ENCODE measurements around the gene DRD2.

DNA sequence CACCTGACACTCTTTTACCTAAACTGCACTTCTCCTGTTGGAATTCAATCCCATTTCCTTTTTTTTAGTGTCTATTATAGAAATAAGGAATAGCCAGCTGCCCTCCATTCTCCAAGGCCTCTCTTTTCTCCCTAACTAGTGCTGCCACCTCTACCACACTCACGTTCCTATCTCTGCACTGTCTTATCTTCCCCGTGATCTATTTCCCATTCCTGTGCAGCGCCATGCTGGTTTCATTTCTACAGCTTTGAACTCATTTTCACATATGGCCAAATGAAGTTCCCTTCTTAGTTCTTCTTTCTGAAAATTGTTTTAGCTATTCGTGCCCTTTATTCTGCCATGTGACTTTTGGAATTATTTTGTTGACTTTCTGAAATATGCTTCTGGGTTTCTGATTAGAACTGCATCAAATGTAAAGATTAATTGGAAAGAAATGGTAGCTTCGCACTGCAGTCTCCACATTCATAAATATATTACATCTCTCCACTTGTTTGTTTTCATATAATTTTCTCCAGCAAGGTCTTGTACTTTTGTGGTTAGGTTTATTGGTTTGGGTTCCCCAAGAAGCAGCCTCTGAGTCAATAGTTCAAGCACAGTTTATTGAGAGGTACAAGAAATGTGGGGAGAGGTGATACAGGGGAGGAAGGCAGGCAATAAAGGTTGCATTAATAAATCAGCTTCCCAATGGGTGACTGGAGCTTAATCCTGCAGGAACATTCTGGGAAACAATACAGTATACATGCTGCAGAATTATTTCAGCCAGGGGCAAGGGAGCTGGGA is 43.7 kb upstream of the DRD2 start:
- TF ChIP-seq, protein P1, sequence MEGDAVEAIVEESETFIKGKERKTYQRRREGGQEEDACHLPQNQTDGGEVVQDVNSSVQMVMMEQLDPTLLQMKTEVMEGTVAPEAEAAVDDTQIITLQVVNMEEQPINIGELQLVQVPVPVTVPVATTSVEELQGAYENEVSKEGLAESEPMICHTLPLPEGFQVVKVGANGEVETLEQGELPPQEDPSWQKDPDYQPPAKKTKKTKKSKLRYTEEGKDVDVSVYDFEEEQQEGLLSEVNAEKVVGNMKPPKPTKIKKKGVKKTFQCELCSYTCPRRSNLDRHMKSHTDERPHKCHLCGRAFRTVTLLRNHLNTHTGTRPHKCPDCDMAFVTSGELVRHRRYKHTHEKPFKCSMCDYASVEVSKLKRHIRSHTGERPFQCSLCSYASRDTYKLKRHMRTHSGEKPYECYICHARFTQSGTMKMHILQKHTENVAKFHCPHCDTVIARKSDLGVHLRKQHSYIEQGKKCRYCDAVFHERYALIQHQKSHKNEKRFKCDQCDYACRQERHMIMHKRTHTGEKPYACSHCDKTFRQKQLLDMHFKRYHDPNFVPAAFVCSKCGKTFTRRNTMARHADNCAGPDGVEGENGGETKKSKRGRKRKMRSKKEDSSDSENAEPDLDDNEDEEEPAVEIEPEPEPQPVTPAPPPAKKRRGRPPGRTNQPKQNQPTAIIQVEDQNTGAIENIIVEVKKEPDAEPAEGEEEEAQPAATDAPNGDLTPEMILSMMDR (IDR thresholded peaks at IDR 0.05; ENCODE audit: borderline replicate concordance, extremely low read depth, low read length, poor library complexity, severe bottlenecking) = no peak
- no peak for TF ChIP-seq EZH2 (IDR thresholded peaks at IDR 0.05; ENCODE audit: borderline replicate concordance, low read depth, low read length, severe bottlenecking)

Data from DND-41 (cell line).